NOMO-1 treated with dmso at 0.1 percent for 144 hours (cell line): Measurements from ENCODE around the gene PEAK3.
"Not testable (repeated sequence)": the region's sequence is repeated elsewhere in the genome, so short reads cannot be mapped to it uniquely, and the experiment has no call there.

Source experiments
- DNase-seq: peaks from one replicate; lab custom pipeline; 2025; ENCODE audit not compliant: unreplicated experiment; lab: John Stamatoyannopoulos, UW

Gene PEAK3

DNA sequence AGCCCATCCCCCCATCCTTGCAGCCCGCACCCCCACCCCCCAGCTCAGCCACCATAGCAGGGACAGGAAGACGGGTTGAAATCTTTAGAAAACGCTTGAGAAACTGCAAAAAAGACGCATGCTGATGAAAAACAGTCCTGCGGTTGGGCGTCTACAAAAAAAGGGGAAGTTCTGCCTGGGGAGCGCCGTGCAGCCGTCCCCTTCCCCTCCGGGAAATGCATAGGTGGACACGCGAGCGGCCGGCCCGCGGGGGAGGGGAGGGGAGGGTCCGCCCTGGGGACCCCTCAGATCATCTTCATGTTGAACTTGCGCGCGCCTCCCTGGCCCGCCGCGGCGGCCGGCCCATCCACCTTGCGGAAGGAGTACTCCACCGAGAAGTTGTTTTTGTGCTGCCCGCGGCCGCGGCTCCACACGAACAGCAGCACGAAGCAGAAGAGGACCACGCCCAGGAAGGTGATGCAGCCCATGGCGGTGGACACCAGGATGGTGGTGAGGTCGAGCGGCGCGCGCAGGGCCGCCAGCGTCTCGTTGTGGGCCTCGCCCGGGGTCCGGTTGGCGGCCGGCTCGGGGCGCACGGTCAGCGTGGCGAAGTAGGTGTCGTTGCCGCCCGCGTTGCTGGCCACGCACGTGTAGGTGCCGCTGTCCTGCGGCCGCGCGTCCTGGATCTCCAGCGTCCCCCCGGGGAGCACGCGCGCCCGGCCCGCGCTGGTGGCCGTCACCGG lies 7.9 kb upstream of the PEAK3 start:
- DNase-seq = peak; percentile 91

DNA sequence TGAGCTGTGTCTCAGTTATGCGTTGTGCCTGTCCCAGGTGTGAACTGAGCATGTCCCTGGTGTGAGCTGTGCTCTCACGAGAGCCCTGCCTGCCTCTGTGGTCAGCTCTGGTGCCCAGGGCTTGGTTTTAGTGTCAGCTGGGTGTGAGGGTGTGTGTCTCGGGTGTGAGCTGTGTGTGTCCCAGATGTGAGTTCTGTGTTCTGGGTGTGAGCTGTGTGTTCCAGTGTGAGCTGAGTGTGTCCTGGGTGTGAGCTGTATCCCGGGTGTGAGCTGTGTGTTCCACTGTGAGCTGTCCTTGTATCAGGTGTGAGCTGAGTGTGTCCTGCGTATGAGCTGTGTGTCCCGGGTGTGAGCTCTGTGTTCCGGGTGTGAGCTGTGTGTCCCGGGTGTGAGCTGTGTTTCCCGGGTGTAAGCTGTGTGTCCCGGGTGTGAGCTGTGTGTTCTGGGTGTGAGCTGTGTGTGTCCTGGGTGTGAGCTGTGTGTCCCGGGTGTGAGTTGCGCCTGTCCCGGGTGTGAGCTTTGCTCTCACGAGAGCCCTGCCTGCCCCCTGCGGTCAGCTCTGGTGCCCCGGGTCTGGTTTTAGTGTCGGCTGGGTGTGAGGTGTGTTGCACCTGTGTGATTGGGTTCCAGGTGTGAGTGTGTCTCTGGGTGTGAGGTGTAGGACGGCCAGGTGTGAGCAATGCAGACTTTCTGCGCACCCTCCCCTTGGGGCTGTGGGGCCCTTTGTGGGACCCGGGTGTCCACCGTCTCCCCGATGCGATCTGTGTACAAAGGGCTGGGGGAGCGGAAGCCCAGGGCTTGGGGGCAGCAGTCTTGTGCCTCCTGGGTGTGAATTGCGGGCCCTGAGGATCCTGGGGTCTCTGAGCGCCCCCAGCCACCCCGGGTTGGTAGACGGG lies 7.1 kb upstream of the PEAK3 start:
- DNase-seq = no peak

DNA sequence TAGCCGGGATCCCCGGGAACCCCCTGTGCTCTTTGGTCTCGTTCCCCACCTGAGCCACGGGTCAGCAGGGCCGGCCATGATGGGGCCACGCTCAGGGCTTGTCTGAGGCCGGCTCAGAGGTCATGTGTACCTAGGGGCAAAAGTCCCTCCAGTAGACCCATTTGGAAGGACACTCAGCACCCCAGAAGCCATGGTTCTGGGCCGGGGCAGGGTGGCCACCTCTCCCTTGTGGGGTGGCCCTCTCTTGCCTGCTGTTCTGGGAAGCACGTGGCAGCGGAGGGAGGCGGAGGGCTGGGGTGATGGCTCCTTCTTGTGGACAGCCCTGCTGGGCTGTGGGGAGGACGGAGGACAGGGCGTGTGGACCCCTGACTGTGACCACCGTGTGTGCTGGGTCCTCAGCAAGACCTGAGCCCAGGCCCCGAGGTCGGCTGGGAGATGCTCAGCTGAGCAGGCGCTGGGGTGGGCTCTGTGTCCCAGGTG lies 6.4 kb upstream of the PEAK3 start:
- peak; percentile 71 for DNase-seq

DNA sequence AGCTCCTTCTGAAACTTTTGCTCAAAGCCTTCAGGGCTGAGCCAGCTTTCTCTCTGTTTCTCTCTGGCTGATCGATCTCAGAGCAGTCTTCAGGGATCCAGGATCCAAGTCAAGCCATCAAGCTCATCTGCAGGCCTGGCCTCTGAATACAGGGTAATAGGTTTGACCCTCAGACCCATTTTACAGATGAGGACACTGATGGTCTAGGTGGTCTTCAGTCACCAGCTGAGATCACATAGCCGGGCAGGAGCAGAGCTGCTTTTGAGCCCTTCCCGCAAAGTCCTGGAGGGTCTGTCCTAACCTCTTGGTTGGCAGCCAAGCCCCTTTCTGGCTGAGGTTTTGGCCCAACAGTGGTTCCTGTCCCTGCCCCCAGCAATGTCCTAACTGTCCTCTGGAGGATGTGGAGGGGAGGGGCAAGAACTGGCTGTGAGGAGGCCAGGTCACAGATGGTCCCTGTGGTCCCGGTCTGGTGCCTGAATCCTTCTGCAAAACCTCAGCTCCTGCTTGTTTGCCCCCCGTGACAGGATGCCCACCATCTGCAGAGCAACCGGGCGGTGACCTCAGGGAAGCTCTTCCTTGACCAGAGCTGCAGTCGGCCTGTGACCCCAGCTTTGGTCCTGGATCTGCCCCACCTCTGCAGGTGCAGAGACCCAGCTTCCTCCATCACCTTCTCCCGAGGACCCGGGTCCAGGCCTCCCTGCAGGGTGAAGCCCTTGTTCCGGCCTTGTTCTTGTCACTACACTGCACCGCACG lies 5.8 kb upstream of the PEAK3 start:
- no peak for DNase-seq

DNA sequence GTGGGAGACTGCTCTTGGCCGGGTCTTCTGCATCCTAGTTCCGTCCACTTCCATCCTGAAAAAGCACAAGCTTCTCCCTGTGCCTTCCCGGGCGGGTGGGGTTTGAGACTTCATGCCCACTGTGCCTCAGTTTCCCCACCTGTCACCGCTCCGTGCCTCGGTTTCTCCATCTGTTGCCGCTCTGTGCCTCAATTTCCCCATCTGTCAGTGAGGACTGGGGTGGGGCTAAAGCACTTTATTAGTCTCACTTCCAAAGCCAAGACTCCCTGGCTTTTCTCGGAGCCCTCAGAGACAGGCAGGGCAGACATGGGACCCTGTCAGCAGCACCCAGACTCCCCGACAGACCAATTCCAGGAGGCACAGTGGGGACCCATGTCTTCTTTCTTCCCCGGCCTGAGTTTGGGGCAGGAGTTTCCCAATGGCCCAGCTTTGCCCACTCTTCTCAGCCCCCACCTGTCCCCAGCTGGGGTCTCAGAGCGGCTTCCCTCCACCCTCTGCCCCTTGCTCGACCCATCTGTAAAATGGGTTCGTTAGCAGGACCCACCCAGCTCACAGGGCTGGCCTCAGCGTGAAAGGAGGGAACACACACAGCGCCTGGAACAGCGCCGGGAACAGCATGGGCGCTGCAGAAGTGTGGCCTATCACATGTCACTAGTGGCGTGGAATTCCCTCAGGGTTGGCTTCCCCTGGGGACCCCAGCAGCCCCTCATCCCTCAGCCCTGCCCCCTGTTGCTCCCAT lies 4.6 kb upstream of the PEAK3 start:
- DNase-seq = no peak

DNA sequence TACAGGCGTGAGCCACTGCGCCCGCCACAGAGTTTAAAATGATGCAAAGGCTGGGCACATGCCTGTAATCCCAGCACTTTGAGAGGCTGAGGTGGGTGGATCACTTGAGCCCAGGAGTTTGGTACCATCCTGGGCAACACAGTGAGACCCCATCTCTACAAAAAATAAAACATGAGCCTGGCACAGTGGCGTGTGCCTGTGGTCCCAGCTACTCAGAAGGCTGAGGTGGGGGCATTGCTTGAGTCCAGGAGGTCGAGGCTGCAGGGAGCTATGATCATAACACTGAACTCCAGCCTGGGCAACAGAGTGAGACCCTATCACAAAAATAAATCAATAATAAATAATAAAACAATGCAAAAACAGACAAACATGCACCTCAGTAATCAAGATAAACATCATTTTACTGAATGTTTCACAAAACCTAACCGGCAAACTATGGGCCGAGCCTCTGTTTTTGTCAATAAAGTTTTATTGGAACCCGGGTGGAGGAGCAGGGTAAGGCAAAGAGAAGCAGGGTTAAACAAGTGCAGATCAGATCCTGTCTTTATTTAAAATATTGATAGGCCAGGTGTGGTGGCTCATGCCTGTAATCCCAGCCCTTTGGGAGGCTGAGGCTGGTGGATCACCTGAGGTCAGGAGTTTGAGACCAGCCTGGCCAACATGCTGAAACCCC lies 2.0 kb upstream of the PEAK3 start:
- DNase-seq = no peak

DNA sequence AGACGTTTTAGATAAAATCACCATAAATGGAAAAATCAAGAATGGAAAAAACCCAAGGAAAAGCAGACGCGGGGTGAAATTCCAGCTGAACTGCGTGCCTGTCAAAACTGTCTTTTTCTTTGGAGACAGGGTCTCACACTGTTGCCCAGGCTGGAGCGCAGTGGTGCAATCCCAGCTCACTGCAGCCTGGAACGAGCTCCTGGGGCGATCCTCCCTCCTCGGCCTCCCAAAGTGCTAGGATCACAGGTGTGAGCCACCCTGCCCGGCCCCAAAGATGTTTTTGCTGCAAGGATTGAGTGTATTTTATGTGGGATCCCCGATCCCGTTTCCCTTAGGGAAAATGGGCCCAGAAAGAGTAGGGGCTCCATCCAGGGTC lies 875 bp upstream of the PEAK3 start:
- no peak for DNase-seq

DNA sequence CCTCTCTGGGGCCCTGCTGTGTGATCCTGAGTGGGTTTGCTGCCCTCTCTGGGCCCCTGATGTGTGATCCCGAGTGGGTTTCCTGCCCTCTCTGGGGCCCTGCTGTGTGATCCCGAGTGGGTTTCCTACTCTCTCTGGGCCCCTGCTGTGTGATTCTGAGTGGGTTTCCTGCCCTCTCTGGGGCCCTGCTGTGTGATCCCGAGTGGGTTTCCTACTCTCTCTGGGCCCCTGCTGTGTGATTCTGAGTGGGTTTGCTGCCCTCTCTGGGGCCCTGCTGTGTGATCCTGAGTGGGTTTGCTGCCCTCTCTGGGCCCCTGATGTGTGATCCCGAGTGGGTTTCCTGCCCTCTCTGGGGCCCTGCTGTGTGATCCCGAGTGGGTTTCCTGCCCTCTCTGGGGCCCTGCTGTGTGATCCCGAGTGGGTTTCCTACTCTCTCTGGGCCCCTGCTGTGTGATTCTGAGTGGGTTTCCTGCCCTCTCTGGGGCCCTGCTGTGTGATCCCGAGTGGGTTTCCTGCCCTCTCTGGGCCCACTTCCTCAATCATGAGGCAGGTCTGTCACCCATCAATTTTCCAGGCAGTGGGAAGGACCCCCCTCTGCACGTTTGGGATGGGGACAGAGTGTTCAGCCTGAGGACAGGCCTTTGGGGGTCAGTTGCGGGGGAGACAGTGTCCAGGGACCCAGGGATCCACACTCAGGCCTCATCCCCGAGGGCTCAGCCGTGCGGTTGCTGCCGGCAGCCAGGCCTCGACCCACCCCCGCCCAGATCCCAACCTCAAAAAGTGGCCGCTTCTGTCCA lies 512 bp downstream of the PEAK3 start:
- DNase-seq = not testable (repeated sequence)

DNA sequence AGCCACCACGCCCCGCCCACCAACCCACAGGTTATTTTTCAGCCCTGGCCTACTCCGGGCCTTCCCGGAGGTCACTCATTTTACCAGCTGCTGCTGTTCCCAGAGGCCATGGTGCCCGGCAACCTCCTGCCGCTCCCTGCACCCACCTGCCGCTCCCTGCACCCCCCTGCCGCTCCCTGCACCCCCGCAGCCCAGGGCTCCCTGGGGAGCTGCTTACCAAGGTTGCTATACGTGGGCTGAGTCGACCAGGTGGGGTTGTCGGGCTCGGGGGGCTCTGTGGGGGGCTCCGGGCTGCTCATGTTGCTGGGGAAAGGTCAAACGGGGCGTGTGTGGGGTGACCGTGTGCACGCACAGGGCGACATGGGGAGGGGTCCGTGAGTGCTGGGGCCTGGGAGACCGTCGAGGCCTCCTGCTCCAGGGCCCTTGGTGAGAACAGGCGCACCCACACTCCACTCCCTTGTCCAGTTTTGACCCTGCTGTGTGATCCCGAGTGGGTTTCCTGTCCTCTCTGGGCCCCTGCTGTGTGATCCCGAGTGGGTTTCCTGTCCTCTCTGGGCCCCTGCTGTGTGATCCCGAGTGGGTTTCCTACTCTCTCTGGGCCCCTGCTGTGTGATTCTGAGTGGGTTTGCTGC lies 1.2 kb downstream of the PEAK3 start:
- no peak for DNase-seq

DNA sequence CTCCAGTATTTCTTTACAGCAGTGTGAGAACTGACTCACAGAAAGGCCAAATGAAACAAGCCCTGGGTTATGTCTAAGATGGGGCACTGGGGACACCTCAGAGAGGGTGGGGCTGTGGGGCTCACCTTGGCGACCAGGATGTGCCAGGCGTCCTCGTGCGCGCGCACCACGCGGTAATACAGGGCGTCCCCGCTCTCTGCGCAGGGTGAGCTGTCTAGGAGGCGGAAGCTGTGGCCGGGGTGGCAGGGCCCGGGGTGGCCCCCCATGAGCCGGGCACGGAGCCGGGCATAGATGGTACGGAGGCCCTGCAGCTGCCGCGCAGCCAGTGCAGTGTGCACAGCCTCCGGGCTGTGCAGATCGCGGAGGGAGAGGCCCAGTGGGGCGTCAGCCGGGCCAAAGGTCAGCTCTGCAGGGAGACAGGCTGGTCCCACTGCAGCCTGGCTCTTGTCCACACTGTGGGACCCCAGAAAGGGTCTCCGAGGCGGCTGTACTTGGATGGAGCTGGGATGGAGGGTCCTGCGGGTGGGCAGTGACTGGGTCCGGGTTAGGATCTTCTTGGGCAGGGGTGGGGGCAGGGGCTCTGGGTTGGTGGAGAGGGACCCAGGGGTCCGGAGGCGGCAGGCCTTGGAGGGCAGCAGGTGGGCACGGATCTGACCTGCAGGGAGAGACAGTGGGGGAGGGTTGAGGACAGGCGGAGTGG lies 3.4 kb downstream of the PEAK3 start:
- no peak for DNase-seq

DNA sequence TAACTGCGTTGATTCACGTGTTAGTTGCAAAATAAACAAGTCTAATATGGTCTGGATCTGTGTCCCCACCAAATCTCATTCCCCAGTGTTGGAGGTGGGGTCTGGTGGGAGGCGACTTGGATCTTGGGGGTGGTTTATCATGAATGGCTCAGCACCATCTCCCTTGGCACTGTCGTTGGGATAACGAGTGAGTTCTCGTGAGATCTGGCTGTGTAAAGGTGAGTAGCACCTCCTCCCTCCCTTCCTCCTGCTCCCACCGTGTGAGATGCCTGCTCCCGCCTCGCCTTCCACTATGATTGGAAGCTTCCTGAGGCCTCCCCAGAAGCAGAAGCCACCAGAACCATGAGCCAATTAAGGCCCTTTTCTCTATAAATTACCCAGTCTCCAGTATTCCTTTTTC lies 4.8 kb downstream of the PEAK3 start:
- no peak for DNase-seq

DNA sequence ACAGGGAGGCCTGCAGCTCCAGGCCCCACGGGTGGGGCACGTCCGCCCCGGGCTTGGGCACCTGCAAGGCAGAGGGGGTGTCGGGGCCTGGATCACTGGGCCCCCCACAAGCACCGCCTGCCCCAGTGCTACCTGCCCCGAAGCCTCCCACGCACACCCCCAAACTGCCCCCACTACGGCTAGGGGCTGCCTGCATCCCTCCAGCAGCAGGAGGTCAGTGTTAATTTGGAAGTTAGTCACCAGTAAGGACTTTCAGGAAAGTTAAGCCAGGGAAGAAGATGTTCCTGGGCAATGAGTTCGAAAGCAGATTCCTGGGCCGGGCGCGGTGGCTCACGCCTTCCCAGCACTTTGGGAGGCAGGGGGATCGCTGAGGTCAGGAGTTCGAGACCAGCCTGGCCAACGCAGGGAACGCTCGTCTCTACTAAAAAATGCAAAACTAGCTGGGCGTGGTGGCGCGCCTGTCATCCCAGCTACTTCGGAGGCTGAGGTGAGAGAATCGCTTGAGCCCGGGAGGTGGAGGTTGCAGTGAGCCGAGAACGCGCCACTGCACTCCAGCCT lies 5.5 kb downstream of the PEAK3 start:
- DNase-seq = no peak

DNA sequence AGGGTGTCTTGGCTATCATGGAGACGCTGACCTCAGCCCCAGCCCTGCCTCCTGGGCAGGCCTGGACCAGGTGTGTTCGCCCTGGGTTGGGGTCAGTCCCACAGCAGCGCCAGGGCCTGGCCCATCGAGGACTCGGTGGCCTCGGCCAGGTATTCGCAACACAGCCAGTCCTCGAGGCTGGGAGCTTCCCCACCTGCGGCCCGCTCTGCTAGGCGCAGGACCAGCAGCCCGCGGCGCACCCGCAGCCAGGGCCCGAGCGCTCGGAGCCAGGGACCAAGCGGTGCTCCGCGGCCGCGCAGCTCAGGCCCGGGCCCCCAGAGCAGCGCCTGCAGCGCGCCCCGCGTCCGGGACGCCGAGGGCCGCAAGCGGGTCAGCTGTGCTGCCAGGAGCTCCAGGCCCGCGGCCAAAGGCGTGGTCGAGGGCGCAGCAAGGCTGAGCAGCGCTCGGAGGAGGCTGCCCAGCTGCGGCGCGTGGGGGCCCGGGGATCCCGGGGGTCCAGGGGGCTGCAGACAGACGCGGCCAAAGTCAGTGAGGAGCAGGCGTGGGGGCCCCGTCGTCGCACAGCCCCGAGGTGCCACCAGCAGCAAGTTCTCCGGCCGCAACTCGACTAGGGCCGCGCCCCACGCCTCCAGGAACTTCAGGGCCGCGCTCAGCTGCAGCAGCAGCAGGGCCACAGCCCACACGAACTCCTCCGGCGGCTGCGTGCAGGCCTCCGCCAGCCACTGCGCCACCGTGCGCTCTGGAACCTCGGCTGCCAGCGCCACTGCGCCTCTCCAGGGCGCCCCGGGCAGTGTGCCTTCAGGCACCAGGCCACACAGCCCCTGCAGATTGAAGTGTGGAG lies 6.2 kb downstream of the PEAK3 start:
- DNase-seq = no peak

DNA sequence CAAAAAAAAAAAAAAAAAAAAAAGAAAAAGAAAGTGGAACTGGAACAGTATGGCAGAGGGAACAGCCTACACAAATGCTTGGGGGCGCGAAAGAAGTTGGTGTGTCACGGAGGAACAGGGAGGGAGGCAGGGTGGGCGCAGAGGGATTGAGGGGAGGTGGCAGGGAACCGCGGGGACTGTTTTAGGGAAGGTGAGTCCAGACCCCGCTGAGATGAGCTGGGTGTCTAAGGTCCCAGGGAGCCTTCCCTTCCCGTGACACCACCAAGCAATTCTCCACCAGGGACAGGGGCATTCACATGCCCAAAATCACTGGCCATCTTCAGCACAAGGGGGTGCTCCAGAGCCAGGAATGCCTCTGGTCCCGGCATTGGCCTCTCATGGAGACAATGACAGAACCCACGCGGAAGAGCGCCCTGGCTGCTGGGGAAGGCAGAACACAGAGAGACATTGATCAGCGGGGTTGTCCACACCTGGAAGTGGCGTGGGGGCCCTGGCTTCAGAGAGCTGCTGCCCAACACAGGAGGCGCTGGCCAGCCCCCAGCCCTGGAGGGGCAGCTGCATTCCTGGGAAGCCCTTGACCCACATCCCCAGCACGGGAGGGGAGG lies 6.9 kb downstream of the PEAK3 start:
- peak; percentile 46 for DNase-seq

DNA sequence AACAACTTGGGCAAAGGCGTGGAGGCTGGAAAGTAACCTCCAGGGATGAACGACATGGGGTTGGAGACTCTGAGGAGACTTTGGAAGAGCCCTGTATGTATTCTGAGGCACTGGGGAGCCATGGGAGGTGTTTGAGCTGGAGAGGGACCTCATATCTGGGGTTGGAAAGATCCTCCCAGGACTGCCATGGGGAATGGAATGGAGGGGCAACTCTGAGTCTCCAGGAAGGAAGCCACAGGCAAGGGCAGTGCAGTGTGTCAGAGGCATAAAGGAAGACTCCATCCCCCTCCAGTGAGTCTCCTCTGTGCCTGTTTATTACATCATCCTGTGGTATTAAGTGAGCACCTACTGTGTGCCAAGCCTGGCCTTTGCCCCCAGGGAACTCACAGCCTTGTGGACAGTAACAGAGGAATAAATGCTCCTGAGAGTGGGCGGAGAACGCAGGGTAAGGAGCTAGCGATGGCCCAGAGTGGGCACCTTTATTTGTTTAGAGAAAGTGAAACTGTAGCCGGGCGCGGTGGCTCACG lies 7.7 kb downstream of the PEAK3 start:
- no peak for DNase-seq

DNA sequence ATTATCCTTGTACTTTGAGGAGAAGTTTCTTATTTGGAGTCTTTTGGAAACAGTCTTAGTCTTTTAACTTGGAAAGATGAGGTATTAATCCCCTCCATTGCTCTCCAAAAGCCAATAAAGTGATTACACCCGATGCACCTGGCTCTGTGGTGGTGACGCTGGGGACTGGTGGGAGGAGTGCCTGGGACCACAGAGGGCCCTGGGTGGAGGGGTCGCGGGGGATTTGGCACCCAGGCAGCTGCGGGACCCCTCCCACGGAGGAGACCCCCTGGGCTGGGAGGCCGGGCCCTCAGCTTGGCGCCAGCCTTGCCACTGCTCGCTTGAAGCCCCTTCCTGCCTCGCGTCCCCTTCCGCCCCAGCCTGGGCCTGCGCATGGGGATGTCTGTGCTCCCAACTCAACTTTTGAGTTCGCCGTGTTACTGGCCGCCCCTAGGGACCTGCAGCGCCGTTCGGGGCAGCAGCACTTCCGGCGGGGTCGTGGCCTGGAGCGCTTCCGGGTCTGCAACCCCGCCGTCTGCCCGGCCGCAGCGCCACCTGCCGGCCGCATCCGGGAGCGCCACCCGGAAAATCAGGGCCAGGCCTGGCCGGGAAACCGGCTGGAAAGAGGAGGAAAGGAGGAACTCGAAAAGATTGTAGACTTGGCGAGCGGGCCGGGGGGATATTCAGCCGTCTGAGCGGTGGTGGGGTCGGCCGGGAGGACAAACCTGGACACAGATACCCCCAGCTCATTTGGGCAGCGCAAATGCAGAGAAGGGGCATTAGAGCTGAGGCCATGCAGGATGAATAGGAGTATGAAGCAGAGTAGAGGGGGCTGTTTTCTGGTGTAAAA lies 8.4 kb downstream of the PEAK3 start:
- peak; percentile 85 for DNase-seq
